Measurements from ENCODE around the gene PRKCB.

Gene PRKCB

DNA sequence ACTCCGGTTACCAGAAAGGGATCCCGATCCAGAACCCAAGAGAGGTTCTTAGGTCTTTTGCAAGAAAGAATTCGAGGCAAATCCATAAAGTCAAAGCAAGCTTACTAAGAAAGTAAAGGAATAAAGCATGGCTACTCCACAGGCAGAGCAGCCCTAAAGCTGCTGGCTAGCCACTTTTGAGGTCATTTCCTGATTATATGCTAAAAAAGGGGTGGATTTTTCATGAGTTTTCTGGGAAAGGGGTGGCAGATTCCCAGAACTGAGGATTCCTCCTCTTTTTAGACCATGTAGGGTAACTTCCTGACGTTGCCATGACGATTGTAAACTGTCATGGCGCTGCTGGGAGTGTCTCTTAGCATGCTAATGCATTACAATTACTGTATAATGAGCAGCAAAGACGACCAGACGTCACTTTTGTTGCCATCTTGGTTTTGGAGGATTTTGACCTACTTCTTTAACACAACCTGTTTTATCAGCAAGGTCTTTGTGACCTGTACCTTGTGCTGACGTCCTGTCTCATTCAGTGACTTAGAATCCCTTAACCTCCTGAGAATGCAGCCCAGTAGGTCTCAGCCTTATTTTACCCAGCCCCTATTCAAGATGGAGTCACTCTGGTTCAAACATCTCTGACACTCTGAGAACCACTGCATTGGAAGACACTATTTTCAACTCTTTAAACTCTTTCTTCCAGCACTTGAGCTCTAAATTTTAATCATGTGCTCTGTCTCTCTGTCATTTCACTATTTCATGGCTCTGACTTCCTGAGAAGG is 216.7 kb downstream of the PRKCB start:
- POLR2A ChIA-PET: interaction anchor here (0.7 kb wide), 1 partner anchor 10 kb away, joined by 5 read pairs; no protein-coding TSS in a partner anchor
- no peaks in the 10 kb centered on the region for H3K4me1 ChIP-seq (ENCODE audit: control insufficient read depth, insufficient read depth, low read length)
- TF ChIP-seq ZNF776 (tag by site-specific recombination; IDR thresholded peaks at IDR 0.05; ENCODE audit: borderline replicate concordance) (no peak), ZNF560 (tag by site-specific recombination; IDR thresholded peaks at IDR 0.05; ENCODE audit: borderline replicate concordance) (no peak), ZNF624 (tag by site-specific recombination; IDR thresholded peaks at IDR 0.05) (no peak), ZNF324 (tag by site-specific recombination; IDR thresholded peaks at IDR 0.05) (no peak), SP3 (tag by site-specific recombination; IDR thresholded peaks at IDR 0.05) (no peak), ZNF777 (tag by site-specific recombination; IDR thresholded peaks at IDR 0.05; ENCODE audit: borderline replicate concordance) (no peak), ZNF677 (tag by site-specific recombination; IDR thresholded peaks at IDR 0.05) (no peak), SCRT1 (tag by site-specific recombination; IDR thresholded peaks at IDR 0.05; ENCODE audit: borderline replicate concordance) (no peak), KLF8 (tag by site-specific recombination; IDR thresholded peaks at IDR 0.05) (no peak), ZBTB8A (tag by site-specific recombination; IDR thresholded peaks at IDR 0.05) (no peak), ZNF600 (tag by site-specific recombination; IDR thresholded peaks at IDR 0.05) (no peak)
- TF ChIP-seq, protein P1, sequence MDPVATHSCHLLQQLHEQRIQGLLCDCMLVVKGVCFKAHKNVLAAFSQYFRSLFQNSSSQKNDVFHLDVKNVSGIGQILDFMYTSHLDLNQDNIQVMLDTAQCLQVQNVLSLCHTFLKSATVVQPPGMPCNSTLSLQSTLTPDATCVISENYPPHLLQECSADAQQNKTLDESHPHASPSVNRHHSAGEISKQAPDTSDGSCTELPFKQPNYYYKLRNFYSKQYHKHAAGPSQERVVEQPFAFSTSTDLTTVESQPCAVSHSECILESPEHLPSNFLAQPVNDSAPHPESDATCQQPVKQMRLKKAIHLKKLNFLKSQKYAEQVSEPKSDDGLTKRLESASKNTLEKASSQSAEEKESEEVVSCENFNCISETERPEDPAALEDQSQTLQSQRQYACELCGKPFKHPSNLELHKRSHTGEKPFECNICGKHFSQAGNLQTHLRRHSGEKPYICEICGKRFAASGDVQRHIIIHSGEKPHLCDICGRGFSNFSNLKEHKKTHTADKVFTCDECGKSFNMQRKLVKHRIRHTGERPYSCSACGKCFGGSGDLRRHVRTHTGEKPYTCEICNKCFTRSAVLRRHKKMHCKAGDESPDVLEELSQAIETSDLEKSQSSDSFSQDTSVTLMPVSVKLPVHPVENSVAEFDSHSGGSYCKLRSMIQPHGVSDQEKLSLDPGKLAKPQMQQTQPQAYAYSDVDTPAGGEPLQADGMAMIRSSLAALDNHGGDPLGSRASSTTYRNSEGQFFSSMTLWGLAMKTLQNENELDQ (tag by site-specific recombination; IDR thresholded peaks at IDR 0.05; ENCODE audit: low read depth): no peak
- TF ChIP-seq, protein P2, sequence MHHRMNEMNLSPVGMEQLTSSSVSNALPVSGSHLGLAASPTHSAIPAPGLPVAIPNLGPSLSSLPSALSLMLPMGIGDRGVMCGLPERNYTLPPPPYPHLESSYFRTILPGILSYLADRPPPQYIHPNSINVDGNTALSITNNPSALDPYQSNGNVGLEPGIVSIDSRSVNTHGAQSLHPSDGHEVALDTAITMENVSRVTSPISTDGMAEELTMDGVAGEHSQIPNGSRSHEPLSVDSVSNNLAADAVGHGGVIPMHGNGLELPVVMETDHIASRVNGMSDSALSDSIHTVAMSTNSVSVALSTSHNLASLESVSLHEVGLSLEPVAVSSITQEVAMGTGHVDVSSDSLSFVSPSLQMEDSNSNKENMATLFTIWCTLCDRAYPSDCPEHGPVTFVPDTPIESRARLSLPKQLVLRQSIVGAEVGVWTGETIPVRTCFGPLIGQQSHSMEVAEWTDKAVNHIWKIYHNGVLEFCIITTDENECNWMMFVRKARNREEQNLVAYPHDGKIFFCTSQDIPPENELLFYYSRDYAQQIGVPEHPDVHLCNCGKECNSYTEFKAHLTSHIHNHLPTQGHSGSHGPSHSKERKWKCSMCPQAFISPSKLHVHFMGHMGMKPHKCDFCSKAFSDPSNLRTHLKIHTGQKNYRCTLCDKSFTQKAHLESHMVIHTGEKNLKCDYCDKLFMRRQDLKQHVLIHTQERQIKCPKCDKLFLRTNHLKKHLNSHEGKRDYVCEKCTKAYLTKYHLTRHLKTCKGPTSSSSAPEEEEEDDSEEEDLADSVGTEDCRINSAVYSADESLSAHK (tag by site-specific recombination; IDR thresholded peaks at IDR 0.05): no peak
- H3K9me3 ChIP-seq (ENCODE audit: control insufficient read depth, insufficient read depth, low read depth, low read length): no peaks in the 10 kb centered on the region
- no peak overlapping the region for H3K27ac ChIP-seq (ENCODE audit: extremely low read depth, low read depth, low read length)
- H3K36me3 ChIP-seq (ENCODE audit: control insufficient read depth in 2 of 2, insufficient read depth in 1 of 2, low read length in 2 of 2): no peaks in the 10 kb centered on the region
- CTCF ChIA-PET: interaction anchor here (0.6 to 2.0 kb wide), 6 partner anchors 11 to 452 kb away, joined by 3 to 8 read pairs (median 5); no protein-coding TSS in a partner anchor
- H3K4me3 ChIP-seq (ENCODE audit: low read depth, low read length): no peak overlapping the region

DNA sequence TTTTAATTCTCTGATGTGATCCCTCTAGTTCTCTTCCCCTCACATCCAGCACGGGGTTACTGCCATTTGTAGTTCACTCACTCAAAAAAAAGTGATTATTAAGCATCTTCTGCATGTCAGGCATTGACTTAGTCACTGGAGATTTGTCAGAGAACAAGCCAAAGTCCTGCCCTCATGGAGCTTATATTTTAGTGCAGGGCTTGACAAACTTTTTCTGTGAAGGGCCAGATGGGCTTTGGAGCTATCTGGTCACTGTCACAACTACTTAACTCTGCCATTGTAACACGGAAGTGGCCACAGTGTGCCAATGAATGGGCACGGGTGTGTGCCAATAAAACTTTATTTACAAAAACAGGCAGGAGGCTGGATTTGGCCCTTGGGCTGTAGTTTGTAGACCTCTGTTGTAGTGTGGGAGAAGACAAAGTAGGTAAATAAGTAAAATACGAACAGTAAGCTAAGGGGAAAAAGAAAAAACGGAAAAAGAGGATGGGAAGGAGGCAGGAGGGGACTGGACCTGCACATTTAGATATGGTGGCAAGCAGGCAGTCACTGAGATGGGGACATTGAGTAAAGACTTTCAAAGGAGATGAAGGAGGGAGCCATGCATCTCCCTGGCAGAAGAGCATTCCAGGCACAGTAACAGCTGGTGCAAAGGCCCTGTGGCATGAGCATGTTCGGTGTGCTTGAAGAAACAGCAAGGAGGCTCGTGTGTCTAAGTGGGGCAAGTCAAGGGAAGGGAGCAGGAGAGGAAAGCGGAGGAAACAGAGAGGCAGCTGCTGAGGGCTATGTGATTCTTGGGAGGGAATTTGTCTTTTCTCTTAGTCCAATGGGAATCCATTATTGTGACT is 217.5 kb downstream of the PRKCB start:
- no peaks in the 10 kb centered on the region for H3K9me3 ChIP-seq (ENCODE audit: control insufficient read depth, insufficient read depth, low read depth, low read length)
- H3K4me3 ChIP-seq (ENCODE audit: low read depth, low read length): no peak overlapping the region
- CTCF ChIA-PET: interaction anchor here (1.5 to 2.0 kb wide), 3 partner anchors 13 to 200 kb away, joined by 3 to 12 read pairs (median 7); no protein-coding TSS in a partner anchor
- H3K4me1 ChIP-seq (ENCODE audit: control insufficient read depth, insufficient read depth, low read length): no peaks in the 10 kb centered on the region
- POLR2A ChIA-PET: no interaction called here
- no peaks in the 10 kb centered on the region for H3K36me3 ChIP-seq (ENCODE audit: control insufficient read depth in 2 of 2, insufficient read depth in 1 of 2, low read length in 2 of 2)
- TF ChIP-seq ZNF623 (tag by site-specific recombination; IDR thresholded peaks at IDR 0.05): peak; percentile 85
- no peak for TF ChIP-seq ZNF423 (tag by site-specific recombination; IDR thresholded peaks at IDR 0.05)
- TF ChIP-seq SALL2 (tag by site-specific recombination; IDR thresholded peaks at IDR 0.05; ENCODE audit: borderline replicate concordance): no peak
- TF ChIP-seq TCF7L2 (IDR thresholded peaks at IDR 0.05; ENCODE audit: borderline replicate concordance, low read depth, low read length): no peak
- no peak for TF ChIP-seq KLF16 (tag by site-specific recombination; IDR thresholded peaks at IDR 0.05)
- no peak for TF ChIP-seq ZNF488 (tag by site-specific recombination; IDR thresholded peaks at IDR 0.05)
- no peak for TF ChIP-seq ZXDB (tag by site-specific recombination; IDR thresholded peaks at IDR 0.05)
- H3K27ac ChIP-seq (ENCODE audit: extremely low read depth, low read depth, low read length): no peak overlapping the region

Data from HEK293 (cell line).